HPDE6-E6E7 (cell line): ENCODE data around the gene BEAN1.

ENCODE experiments used
- DNase-seq: peaks from one replicate; pipeline ENCODE4 v3.0.0; 2011; ENCODE audit warnings: missing footprints; ENCODE audit errors: extremely low spot score

BEAN1 gene

DNA sequence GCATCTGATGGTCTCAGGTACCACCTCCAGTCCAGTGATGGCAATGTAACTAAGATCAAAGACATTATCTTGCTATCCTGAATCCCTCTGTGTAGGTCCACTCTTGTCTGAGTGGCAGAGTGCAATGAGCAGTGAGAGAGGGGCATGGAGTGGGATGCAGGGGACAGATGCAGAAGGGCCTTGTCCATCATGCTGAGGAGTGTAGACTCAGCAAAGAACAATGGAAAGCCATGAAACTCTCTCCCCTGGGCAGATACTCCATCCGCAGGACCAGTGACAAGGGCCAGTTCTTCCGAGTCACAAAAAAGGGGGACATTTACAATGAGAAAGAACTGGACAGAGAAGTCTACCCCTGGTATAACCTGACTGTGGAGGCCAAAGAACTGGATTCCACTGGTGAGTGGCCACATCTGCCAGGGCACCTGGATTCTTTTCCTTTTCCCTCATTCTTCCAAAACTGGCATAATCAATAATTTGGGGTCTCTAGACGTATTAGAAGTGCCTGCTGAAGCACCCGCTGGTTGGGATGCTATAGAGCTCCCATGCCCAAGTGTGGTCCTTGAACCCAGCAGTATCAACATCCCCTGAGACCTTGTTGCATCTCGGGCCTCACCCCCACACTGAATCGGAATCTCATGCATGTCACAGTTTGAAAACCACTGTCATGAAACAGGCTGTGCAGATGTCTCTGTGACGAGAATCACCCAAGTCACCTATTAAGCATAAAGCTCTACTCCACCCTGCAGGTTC, 31.1 kb upstream of the BEAN1 start:
- no peak for DNase-seq

DNA sequence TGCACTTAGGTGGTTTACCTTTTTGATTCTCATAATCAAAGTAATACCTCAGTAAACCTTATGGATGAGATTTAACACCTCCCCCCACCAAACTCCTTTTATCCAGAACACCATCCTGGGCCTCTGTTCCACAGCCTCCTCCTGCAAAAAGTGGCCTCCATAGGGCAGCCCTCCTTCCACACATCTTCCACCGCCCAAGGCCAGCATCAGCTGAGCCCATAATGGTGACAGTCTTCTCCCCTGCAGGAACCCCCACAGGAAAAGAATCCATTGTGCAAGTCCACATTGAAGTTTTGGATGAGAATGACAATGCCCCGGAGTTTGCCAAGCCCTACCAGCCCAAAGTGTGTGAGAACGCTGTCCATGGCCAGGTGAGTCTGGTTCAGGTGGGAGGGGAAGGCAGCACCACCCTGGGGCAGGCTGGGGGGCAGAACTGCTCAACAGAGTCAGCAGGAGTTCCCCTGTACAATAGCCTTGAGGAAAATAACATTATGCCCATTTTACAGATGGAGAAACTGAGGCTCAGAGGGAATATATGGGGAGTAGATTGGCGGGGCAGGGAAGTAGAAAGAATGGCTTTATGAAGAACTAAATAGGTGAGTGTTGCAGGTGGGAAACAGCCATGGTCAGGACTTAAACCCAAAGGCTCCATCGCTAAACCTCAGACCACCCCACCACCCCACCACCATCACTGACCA, 29.2 kb upstream of the BEAN1 start:
- DNase-seq: no peak

DNA sequence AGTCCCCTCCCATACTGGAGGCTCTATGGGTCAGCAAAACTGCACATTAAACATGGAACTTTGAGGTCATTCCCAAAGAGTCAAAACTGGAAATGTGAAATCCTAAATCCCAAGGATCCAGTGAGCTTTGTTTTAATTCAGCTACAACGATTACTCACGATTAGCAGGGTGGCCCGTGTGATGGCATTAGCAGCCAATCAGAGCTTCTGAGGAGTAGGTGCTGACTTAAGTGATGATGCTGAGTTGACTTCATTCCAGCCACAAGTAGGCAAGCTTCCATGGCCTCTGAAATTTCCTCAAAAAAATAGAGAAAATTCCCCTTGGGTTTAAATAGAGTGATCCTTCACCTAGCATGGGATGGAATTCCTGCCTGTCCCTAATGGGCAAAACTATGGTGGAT, 28.1 kb upstream of the BEAN1 start:
- DNase-seq: no peak

DNA sequence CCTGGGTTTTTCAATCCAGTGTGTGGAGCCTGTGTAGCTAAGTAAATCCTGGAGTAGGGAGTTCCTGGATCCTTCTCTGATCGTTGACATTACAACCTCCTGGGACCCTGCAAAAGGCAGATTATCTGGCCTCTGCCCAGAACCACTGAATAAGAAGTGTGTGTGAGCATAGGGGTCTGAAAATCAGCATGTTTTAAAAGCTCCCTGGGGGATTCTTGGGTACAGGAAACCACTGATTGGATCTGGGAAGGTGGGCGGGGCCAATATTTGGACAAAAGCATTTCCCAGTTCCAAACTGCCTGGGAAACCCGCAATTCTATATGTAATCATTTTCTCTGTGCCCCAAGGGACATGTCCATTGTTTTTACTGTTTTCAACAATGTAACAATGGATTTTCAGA, 27.2 kb upstream of the BEAN1 start:
- no peak for DNase-seq

GRCh38 chr16:66400503-66401380, 26.4 kb upstream of the BEAN1 start:
- no peak for DNase-seq

DNA sequence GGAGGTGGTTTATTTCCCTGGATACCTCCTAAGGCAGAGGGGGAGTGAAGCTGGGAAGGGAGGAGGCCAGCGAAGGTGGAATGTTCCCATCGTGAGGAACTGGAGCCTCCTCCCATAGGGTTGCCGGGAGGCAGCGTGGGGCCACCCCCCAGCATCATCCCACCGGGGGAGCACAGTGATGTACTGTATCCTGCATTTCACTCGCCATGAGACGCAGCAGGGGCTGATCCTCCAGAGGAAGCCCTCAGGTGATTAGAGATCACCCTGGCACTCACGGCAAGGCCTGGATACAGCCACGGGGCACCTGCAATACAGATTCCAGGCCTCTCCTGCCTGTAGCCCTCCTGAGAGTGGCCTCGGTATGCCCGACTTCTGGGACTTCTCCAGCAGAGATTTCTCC, 25.5 kb upstream of the BEAN1 start:
- DNase-seq: no peak

DNA sequence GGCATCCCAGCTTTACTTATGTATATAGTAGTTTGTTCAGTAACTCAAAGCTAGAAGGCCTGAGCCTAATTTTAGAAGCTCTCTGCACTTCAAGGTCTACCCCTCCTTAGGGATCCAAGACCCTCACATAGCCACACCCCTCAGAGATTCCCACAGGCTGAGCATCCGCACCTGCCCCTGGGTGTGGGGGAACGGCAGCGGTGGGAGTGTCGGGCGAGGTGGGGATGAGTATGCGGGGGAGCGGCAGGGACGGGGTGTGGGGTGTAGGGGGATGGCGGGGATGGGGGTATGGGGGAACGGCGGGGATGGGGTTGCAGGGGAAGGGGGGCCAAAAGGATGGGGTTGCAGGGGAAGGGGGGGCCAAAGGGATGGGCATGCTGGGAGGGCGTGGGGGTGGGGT, 24.9 kb upstream of the BEAN1 start:
- no peak for DNase-seq

DNA sequence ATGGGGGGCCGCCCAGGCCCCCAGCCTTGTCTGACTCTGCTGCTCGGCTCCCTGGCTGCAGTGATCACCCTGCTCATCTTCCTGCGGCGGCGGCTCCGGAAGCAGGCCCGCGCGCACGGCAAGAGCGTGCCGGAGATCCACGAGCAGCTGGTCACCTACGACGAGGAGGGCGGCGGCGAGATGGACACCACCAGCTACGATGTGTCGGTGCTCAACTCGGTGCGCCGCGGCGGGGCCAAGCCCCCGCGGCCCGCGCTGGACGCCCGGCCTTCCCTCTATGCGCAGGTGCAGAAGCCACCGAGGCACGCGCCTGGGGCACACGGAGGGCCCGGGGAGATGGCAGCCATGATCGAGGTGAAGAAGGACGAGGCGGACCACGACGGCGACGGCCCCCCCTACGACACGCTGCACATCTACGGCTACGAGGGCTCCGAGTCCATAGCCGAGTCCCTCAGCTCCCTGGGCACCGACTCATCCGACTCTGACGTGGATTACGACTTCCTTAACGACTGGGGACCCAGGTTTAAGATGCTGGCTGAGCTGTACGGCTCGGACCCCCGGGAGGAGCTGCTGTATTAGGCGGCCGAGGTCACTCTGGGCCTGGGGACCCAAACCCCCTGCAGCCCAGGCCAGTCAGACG, 24.4 kb upstream of the BEAN1 start:
- DNase-seq: no peak

GRCh38 chr16:66403531-66404145, 23.5 kb upstream of the BEAN1 start:
- DNase-seq: no peak

- DNase-seq: no peak
These were observed 21.9 kb upstream of the BEAN1 start for GRCh38 chr16:66405057-66405783.

GRCh38 chr16:66406534-66407221, 20.4 kb upstream of the BEAN1 start:
- peak; percentile 90 for DNase-seq

GRCh38 chr16:66408163-66409048, 18.7 kb upstream of the BEAN1 start:
- DNase-seq: peak; percentile 88

DNA sequence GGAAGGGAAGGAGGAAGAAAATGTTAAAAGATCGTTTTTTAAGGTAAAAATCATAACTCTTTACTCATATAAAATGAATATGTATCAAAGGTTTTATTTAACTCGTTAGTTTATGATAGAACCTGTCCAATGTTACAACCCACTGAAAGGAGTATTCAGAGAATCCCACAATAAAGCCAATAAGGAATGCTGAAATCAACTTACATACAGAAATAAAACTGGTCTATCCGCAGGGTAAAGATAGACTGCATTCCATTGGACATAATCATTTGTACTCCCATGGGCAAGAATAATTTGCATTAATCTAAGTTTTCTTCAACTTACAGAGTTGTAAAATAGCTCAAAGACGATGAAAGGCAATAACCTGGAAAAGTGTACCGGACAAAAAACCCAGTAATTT, 17.9 kb upstream of the BEAN1 start:
- DNase-seq: no peak

GRCh38 chr16:66412182-66412581, 14.9 kb upstream of the BEAN1 start:
- DNase-seq: no peak

DNA sequence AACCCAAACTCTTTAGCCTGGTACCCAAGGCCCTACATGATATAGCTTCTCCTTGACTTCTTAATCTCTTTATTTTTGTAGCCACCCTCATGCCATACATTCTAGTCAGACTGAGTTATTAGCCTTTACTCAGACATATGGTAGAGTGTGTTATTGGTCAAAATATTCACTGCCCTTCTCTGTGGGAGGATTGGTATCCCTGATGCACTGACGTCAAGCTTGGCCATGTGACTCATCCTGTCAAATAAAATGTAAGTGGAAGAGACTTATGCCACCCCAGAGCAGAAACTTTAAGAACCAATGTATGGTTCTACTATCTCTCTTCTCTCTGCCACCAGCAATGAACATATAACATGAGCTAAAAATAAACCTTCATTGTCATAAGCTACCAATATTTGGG, 12.2 kb upstream of the BEAN1 start:
- no peak for DNase-seq

GRCh38 chr16:66416136-66416535, 11.0 kb upstream of the BEAN1 start:
- no peak for DNase-seq

GRCh38 chr16:66416939-66417700, 10.0 kb upstream of the BEAN1 start:
- DNase-seq: no peak

DNA sequence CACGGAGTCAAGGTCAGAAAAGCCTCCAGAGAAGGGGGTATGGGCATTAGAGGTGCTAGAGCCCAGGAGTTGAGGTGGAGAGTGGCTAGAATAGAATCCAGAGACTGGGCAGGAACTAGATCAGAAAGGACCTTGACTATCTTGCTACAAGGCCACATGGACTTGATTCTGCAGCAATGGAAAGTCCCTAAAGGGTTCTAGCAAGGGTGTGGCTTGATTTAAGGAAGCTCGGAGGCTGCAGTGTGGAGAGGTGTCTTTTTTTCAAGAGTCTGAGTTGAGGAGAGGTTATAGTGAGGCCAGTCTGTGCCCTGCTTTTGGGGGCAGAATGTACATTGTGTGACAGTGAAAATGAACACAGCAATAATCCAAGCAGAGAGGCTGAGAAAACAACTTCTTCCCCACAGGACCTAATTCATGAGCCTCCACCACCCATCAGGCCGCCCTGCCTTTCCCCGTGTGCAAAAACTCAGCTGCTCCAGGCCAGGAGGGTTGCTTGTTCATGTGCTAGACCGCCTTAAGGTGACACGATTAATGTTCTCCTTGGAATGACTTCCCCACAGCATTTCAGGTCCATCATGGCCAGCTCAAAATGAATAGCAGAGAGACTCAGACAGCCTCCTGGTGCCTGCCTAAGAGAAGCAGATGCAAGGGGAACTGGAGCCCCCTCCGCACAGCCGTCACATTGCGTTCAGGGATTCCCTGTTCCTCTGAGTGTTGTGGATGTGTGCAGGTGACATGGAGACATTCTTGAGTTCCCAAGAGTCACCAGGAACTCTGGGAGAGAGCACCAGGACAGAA, 8.7 kb upstream of the BEAN1 start:
- no peak for DNase-seq
